Panc1 (cell line): ENCODE data around the gene DNAJC13. TPM values are rescaled to one million over a fixed set of nuclear protein-coding genes. Genes with fewer than 3 reads are reported as not detected.

Source experiments
- ATAC-seq: fragments of 200-7000 bp; cut with Tn5 transposase; 2 replicates; pipeline ENCODE4 v1.9.1; 2020; ENCODE audit warnings: mild to moderate bottlenecking, moderate library complexity
- BruUV-seq: library from RNA; stranded (reverse); fragments of 400-500 nt; replicated peaks from 2 replicates; lab custom pipeline; 2021; lab: Mats Ljungman, UMichigan
- CTCF ChIA-PET: fragments of 300-600 bp; sonication (Branson Sonifier 250); formaldehyde crosslinking; loops from one replicate; lab custom pipeline; 2022; ENCODE audit warnings: antibody characterized with exemption; lab: Charles Lee
- POLR2A ChIA-PET: fragments of 300-600 bp; sonication (Branson Sonifier 250); formaldehyde crosslinking; loops from one replicate; lab custom pipeline; 2022; ENCODE audit warnings: antibody characterized with exemption; lab: Charles Lee
- DNase-seq: peaks from one replicate; pipeline ENCODE4 v3.0.0-alpha.2; 2010; ENCODE audit warnings: low read depth, low spot score
- H3K27ac ChIP-seq: 2 replicates; pipeline ENCODE4 v1.5.1; 2011; ENCODE audit warnings: mild to moderate bottlenecking, low read length, inconsistent platforms
- H3K27me3 ChIP-seq: fragments of 200-500 bp; sonication (Bioruptor generic); 2 replicates; pipeline ENCODE4 v1.6.0; 2014; ENCODE audit warnings: low read length, inconsistent platforms; ENCODE audit not compliant: control insufficient read depth, insufficient read depth
- H3K36me3 ChIP-seq: fragments of 200-500 bp; sonication (Bioruptor generic); 2 replicates; pipeline ENCODE4 v1.5.1; 2014; ENCODE audit warnings: inconsistent platforms, mild to moderate bottlenecking, low read length, moderate library complexity; ENCODE audit not compliant: control insufficient read depth, insufficient read depth
- H3K4me1 ChIP-seq: 2 replicates; pipeline ENCODE4 v1.5.1; 2011; ENCODE audit warnings: inconsistent platforms, mild to moderate bottlenecking, low read length, moderate library complexity; ENCODE audit not compliant: control insufficient read depth, insufficient read depth
- H3K4me3 ChIP-seq, 2 experiments: 2 replicates each; pipeline ENCODE4 v1.5.1; 2011 to 2012; ENCODE audit warnings: low read depth in 2 of 2, low read length in 2 of 2, mild to moderate bottlenecking in 2 of 2, inconsistent platforms in 1 of 2, moderate library complexity in 1 of 2
- H3K9me3 ChIP-seq: fragments of 200-500 bp; sonication (Bioruptor generic); 2 replicates; pipeline ENCODE4 v1.5.1; 2014; ENCODE audit warnings: low read depth, mild to moderate bottlenecking, inconsistent platforms, low read length, moderate library complexity; ENCODE audit not compliant: control insufficient read depth, insufficient read depth
- POLR2AphosphoS5 ChIP-seq: IDR thresholded peaks from 2 replicates; pipeline ENCODE4 v1.6.1; 2012; ENCODE audit warnings: mild to moderate bottlenecking, low read depth, low read length, moderate library complexity
- REST ChIP-seq, 2 experiments: IDR thresholded peaks; 2 replicates each; pipeline ENCODE4 v1.6.1; 2011 to 2012; ENCODE audit warnings: low read depth in 2 of 2, control low read depth in 1 of 2, low read length in 1 of 2, mild to moderate bottlenecking in 1 of 2, moderate library complexity in 1 of 2; ENCODE audit not compliant: insufficient read depth in 1 of 2
- SIN3A ChIP-seq: IDR thresholded peaks from 2 replicates; pipeline ENCODE4 v1.6.1; 2012; ENCODE audit warnings: low read depth, mild to moderate bottlenecking, low read length, moderate library complexity, borderline replicate concordance; ENCODE audit not compliant: insufficient read depth
- TCF7L2 ChIP-seq: IDR thresholded peaks from 2 replicates; pipeline ENCODE4 v1.6.1; 2011; ENCODE audit warnings: mild to moderate bottlenecking, low read depth, low read length, inconsistent platforms
- in situ Hi-C: cut with HindIII; loops from 2 replicates; pipeline ENCODE4 v1.10.0; 2016; ENCODE audit warnings: low sequenced_read_pairs, low pct_unique_long_range_greater_than_20kb
- intact Hi-C: fragments of 100-400 bp; cut with micrococcal nuclease; formaldehyde crosslinking; loops from one replicate; pipeline ENCODE4 v1.10.0; 2022; ENCODE audit not compliant: unreplicated experiment
- total RNA-seq: library from RNA; stranded (reverse); gene quantifications from one replicate; pipeline ENCODE4 v1.2.1, GENCODE V29; 2021; ENCODE audit not compliant: unreplicated experiment
- TF ChIP-seq, protein P1 (sequence below): fragments of 450-650 bp; IDR thresholded peaks from 2 replicates; pipeline ENCODE4 v1.5.1; 2017; ENCODE audit warnings: mild to moderate bottlenecking

Gene DNAJC13
- total RNA-seq, 1 experiment from 2014 or later: 54.2 TPM

DNA sequence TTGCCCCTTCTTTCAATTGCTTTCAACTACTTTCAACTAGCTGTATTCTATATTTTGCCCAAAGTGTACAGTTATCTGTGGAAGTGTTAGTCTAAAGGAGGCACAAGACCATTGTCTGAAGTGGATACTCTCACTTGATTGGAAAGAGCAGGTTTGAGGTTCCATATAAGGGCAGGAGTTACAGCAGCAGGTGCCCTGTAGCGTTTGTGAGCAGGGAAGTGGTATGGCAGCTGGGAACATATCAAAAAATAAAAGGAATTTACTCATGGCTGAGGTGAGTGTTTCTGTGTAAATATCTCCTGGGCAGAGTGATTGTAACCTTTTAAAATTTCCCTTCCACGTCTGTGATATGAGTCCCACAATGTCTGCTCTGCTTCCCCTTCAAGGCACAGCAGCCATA, 38.5 kb upstream of the DNAJC13 start:
- BruUV-seq: no TSS peak
- no peak for ATAC-seq
- Histone ChIP-seq H3K27ac (no peak overlapping the region), H3K27me3 (peaks cover 12% of the 10 kb centered on the region; the same call in 1 of the 2 replicates), H3K9me3 (no peaks in the 10 kb centered on the region), H3K4me3 (no peak overlapping the region), H3K36me3 (no peaks in the 10 kb centered on the region), H3K4me1 (no peaks in the 10 kb centered on the region)
- ChIA-PET POLR2A (no interaction called here), CTCF (no interaction called here)
- TF ChIP-seq REST (IDR thresholded peaks at IDR 0.05; ENCODE audit: insufficient read depth in 1 of 2, low read depth in 2 of 2, low read length in 1 of 2): no peak
- TF ChIP-seq TCF7L2: no peak
- TF ChIP-seq, protein P1, sequence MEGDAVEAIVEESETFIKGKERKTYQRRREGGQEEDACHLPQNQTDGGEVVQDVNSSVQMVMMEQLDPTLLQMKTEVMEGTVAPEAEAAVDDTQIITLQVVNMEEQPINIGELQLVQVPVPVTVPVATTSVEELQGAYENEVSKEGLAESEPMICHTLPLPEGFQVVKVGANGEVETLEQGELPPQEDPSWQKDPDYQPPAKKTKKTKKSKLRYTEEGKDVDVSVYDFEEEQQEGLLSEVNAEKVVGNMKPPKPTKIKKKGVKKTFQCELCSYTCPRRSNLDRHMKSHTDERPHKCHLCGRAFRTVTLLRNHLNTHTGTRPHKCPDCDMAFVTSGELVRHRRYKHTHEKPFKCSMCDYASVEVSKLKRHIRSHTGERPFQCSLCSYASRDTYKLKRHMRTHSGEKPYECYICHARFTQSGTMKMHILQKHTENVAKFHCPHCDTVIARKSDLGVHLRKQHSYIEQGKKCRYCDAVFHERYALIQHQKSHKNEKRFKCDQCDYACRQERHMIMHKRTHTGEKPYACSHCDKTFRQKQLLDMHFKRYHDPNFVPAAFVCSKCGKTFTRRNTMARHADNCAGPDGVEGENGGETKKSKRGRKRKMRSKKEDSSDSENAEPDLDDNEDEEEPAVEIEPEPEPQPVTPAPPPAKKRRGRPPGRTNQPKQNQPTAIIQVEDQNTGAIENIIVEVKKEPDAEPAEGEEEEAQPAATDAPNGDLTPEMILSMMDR: no peak
- no peak for TF ChIP-seq SIN3A
- TF ChIP-seq POLR2AphosphoS5: no peak
- intact Hi-C loops: no loop called here
- in situ Hi-C loops: no loop called here
- no peak for DNase-seq

DNA sequence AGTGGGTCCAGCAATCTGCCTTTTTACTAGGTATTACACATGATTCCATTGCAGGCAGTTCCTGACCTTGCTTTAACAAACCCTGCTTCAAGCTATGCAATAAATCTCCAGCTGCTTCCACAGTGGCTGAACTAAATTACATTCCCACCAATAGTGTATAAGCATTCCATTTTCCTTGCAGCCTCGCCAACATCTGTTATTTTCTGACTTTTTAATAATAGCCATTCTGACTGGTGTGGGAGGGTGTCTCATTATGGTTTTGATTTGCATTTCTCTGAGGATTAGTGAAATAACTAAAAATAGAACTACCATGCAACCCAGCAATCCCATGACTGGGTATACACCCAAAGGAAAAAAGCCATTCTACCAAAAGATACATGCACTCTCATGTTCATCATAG, 36.4 kb upstream of the DNAJC13 start:
- CTCF ChIA-PET: no interaction called here
- Histone ChIP-seq H3K4me3 (no peak overlapping the region), H3K36me3 (no peaks in the 10 kb centered on the region), H3K27me3 (peaks cover 17% of the 10 kb centered on the region), H3K27ac (no peak overlapping the region), H3K4me1 (no peaks in the 10 kb centered on the region), H3K9me3 (no peaks in the 10 kb centered on the region)
- 0 out of 2 replicates have a peak, but pooled peaks have one; percentile 34 for ATAC-seq
- TF ChIP-seq POLR2AphosphoS5 (no peak), TCF7L2 (no peak), REST (IDR thresholded peaks at IDR 0.05; ENCODE audit: insufficient read depth in 1 of 2, low read depth in 2 of 2, low read length in 1 of 2) (no peak), SIN3A (no peak)
- TF ChIP-seq, protein P1: no peak
- no peak for DNase-seq
- POLR2A ChIA-PET: no interaction called here
- BruUV-seq: no TSS peak
- intact Hi-C loops: no loop called here
- in situ Hi-C loops: no loop called here
